Panc1 (cell line): ENCODE data around the gene OR2H1.
"Not testable (repeated sequence)": the region's sequence is repeated elsewhere in the genome, so short reads cannot be mapped to it uniquely, and the experiment has no call there.

Experiments used
- POLR2AphosphoS5 ChIP-seq: IDR thresholded peaks from 2 replicates; pipeline ENCODE4 v1.6.1; 2012; ENCODE audit warnings: mild to moderate bottlenecking, low read depth, low read length, moderate library complexity
- TCF7L2 ChIP-seq: IDR thresholded peaks from 2 replicates; pipeline ENCODE4 v1.6.1; 2011; ENCODE audit warnings: mild to moderate bottlenecking, low read depth, low read length, inconsistent platforms
- TF ChIP-seq, protein P1 (sequence below), 2 experiments: IDR thresholded peaks; 2 replicates each; pipeline ENCODE4 v1.6.1; 2011 to 2012; ENCODE audit warnings: low read depth in 2 of 2, control low read depth in 1 of 2, low read length in 1 of 2, mild to moderate bottlenecking in 1 of 2, moderate library complexity in 1 of 2; ENCODE audit not compliant: insufficient read depth in 1 of 2
- TF ChIP-seq, protein P2 (sequence below): fragments of 450-650 bp; IDR thresholded peaks from 2 replicates; pipeline ENCODE4 v1.5.1; 2017; ENCODE audit warnings: mild to moderate bottlenecking

DNA sequence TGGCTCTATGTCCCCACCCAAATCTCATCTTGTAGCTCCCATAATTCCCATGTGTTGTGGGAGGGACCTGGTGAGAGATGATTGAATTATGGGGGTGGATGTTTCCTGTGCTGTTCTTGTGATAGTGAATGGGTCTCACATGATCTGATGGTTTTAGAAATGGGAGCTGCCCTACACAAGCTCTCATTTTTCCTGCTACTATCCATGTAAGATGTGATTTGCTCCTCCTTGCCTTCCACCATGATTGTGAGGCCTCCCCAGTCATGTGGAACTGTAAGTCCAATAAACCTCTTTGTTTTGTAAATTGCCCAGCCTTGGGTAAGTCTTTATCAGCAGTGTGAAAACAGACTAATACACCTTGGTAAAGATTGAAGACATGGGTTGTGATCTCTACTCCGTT, 12.9 kb upstream of the OR2H1 start:
- TF ChIP-seq, protein P1, sequence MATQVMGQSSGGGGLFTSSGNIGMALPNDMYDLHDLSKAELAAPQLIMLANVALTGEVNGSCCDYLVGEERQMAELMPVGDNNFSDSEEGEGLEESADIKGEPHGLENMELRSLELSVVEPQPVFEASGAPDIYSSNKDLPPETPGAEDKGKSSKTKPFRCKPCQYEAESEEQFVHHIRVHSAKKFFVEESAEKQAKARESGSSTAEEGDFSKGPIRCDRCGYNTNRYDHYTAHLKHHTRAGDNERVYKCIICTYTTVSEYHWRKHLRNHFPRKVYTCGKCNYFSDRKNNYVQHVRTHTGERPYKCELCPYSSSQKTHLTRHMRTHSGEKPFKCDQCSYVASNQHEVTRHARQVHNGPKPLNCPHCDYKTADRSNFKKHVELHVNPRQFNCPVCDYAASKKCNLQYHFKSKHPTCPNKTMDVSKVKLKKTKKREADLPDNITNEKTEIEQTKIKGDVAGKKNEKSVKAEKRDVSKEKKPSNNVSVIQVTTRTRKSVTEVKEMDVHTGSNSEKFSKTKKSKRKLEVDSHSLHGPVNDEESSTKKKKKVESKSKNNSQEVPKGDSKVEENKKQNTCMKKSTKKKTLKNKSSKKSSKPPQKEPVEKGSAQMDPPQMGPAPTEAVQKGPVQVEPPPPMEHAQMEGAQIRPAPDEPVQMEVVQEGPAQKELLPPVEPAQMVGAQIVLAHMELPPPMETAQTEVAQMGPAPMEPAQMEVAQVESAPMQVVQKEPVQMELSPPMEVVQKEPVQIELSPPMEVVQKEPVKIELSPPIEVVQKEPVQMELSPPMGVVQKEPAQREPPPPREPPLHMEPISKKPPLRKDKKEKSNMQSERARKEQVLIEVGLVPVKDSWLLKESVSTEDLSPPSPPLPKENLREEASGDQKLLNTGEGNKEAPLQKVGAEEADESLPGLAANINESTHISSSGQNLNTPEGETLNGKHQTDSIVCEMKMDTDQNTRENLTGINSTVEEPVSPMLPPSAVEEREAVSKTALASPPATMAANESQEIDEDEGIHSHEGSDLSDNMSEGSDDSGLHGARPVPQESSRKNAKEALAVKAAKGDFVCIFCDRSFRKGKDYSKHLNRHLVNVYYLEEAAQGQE (IDR thresholded peaks at IDR 0.05; ENCODE audit: insufficient read depth in 1 of 2, low read depth in 2 of 2, low read length in 1 of 2) = not testable (repeated sequence)
- TF ChIP-seq, protein P2, sequence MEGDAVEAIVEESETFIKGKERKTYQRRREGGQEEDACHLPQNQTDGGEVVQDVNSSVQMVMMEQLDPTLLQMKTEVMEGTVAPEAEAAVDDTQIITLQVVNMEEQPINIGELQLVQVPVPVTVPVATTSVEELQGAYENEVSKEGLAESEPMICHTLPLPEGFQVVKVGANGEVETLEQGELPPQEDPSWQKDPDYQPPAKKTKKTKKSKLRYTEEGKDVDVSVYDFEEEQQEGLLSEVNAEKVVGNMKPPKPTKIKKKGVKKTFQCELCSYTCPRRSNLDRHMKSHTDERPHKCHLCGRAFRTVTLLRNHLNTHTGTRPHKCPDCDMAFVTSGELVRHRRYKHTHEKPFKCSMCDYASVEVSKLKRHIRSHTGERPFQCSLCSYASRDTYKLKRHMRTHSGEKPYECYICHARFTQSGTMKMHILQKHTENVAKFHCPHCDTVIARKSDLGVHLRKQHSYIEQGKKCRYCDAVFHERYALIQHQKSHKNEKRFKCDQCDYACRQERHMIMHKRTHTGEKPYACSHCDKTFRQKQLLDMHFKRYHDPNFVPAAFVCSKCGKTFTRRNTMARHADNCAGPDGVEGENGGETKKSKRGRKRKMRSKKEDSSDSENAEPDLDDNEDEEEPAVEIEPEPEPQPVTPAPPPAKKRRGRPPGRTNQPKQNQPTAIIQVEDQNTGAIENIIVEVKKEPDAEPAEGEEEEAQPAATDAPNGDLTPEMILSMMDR = not testable (repeated sequence)
- not testable (repeated sequence) for TF ChIP-seq TCF7L2, POLR2AphosphoS5
